CD4-positive, alpha-beta T cell (primary cell): Measurements from ENCODE around the gene PDE4B. TPM values are rescaled to one million over a fixed set of nuclear protein-coding genes. Genes with fewer than 3 reads are reported as not detected.
A peak's percentile ranks its signal among the peaks of the same experiment; 100 is the strongest.

Experiments used
- ATAC-seq: fragments of 200-7000 bp; cut with Tn5 transposase; one replicate; pipeline ENCODE4 v1.10.0; 2022; ENCODE audit warnings: mild to moderate bottlenecking; ENCODE audit not compliant: poor library complexity
- CTCF ChIA-PET: fragments of 350-600 bp; sonication (Branson Sonifier 250); formaldehyde crosslinking; loops from one replicate; lab custom pipeline; 2021; ENCODE audit warnings: antibody characterized with exemption, inconsistent platforms; lab: Charles Lee
- POLR2A ChIA-PET: fragments of 350-600 bp; sonication (Branson Sonifier 250); formaldehyde crosslinking; loops from one replicate; lab custom pipeline; 2021; ENCODE audit warnings: antibody characterized with exemption, inconsistent platforms; lab: Charles Lee
- DNase-seq, 14 experiments: peaks; one replicate each; pipeline ENCODE4 v3.0.0-alpha.2; 2013 to 2020; ENCODE audit warnings: mixed read lengths in 2 of 14
- H3K27ac ChIP-seq, 2 donors: one replicate each; pipeline versions ENCODE4 v1.5.1 to v1.7.0; 2013; ENCODE audit warnings: low read length in 2 of 2, low read depth in 1 of 2, mild to moderate bottlenecking in 1 of 2
- H3K27me3 ChIP-seq, 2 experiments: 1 replicate in 1 of 2; 2 replicates in 1 of 2; pipeline versions ENCODE4 v1.6.1 to v1.7.0; 2013; ENCODE audit warnings: low read length in 2 of 2, control low read depth in 1 of 2, mild to moderate bottlenecking in 1 of 2, moderate library complexity in 1 of 2; ENCODE audit not compliant: insufficient read depth in 2 of 2, control insufficient read depth in 1 of 2
- H3K36me3 ChIP-seq: one replicate; pipeline ENCODE4 v1.6.1; 2013; ENCODE audit warnings: low read length, control low read depth; ENCODE audit not compliant: insufficient read depth
- H3K4me1 ChIP-seq: one replicate; pipeline ENCODE4 v1.6.1; 2013; ENCODE audit warnings: low read length, control low read depth; ENCODE audit not compliant: insufficient read depth
- H3K4me3 ChIP-seq: one replicate; pipeline ENCODE4 v1.5.1; 2013; ENCODE audit warnings: mild to moderate bottlenecking, low read length, moderate library complexity
- H3K9me3 ChIP-seq, 2 experiments: 1 replicate in 1 of 2; 2 replicates in 1 of 2; pipeline versions ENCODE4 v1.6.1 to v1.7.0; 2013; ENCODE audit warnings: low read length in 2 of 2, mild to moderate bottlenecking in 2 of 2, control low read depth in 1 of 2, moderate library complexity in 1 of 2; ENCODE audit not compliant: control insufficient read depth in 1 of 2, insufficient read depth in 1 of 2
- H3K27ac Mint-ChIP-seq: one replicate; pipeline ENCODE4 v1.8.0; 2020; ENCODE audit warnings: mixed read lengths
- H3K27me3 Mint-ChIP-seq: one replicate; pipeline ENCODE4 v1.8.0; 2021; ENCODE audit warnings: mixed read lengths
- H3K36me3 Mint-ChIP-seq: one replicate; pipeline ENCODE4 v1.8.0; 2021; ENCODE audit warnings: low read depth, mixed read lengths
- H3K4me1 Mint-ChIP-seq: one replicate; pipeline ENCODE4 v1.8.0; 2021; ENCODE audit warnings: low read depth, mixed read lengths
- H3K4me3 Mint-ChIP-seq: one replicate; pipeline ENCODE4 v1.8.0; 2020; ENCODE audit warnings: mild to moderate bottlenecking, mixed read lengths
- H3K9me3 Mint-ChIP-seq: one replicate; pipeline ENCODE4 v1.8.0; 2020; ENCODE audit warnings: mixed read lengths
- intact Hi-C, 2 experiments: fragments of 100-400 bp; cut with DNase I in 1 of 2; cut with micrococcal nuclease in 1 of 2; formaldehyde crosslinking; loops; one replicate each; pipeline versions ENCODE4 v1.15.1 to v1.9.0; 2023 to 2025; cut with DNase I, micrococcal nuclease
- total RNA-seq, 174 experiments: library from RNA in 2 of 174; stranded (reverse) in 2 of 174; gene quantifications; one replicate each; pipeline ENCODE4 v1.2.3 and lab custom pipeline; 2021 to 2026
- TF ChIP-seq, protein P1 (sequence below): fragments of 200-600 bp; IDR thresholded peaks from one replicate; pipeline ENCODE4 v1.8.0; 2022; ENCODE audit warnings: antibody characterized with exemption, mild to moderate bottlenecking

The PDE4B gene
- total RNA-seq, 2 experiments from 2014 or later, result 155 to 159 TPM

DNA sequence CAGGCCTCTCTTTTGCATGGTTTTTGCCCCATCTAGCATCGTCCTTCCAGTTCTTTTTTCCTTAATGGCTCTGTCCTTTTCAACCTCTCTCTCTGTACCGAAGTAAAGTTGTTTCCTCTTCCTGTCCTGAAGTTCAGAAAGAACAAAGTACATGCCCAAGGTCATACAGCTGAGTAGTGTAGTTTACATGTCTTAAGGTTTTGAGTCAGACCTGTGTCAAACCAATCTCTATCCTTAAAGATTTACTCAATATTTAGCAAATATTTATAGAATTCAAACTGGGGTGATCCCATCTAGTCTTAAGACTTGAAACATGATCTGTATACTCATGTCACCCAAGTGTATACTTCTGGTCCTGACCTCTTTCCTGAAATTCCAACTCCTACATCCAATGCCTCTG is 622.6 kb downstream of the PDE4B start:
- Mint-ChIP-seq H3K27ac (no peak overlapping the region), H3K4me3 (no peak overlapping the region), H3K9me3 (peaks cover 11% of the 10 kb centered on the region), H3K36me3 (peaks cover 8% of the 10 kb centered on the region), H3K27me3 (no peaks in the 10 kb centered on the region), H3K4me1 (peaks cover 24% of the 10 kb centered on the region)
- Histone ChIP-seq H3K9me3 (peaks cover 0 to 15% of the 10 kb centered on the region in 2 experiments), H3K4me3 (no peak overlapping the region), H3K36me3 (no peaks in the 10 kb centered on the region), H3K4me1 (no peaks in the 10 kb centered on the region), H3K27me3 (no peaks in the 10 kb centered on the region), H3K27ac (no peak overlapping the region)
- ATAC-seq, result no peak
- ChIA-PET CTCF (interaction anchor here (0.6 kb wide), 1 partner anchor 31 kb away, joined by 3 read pairs; no protein-coding TSS in a partner anchor), POLR2A (no interaction called here)
- no peak for DNase-seq
- intact Hi-C loops, result no loop called here
- TF ChIP-seq, protein P1, sequence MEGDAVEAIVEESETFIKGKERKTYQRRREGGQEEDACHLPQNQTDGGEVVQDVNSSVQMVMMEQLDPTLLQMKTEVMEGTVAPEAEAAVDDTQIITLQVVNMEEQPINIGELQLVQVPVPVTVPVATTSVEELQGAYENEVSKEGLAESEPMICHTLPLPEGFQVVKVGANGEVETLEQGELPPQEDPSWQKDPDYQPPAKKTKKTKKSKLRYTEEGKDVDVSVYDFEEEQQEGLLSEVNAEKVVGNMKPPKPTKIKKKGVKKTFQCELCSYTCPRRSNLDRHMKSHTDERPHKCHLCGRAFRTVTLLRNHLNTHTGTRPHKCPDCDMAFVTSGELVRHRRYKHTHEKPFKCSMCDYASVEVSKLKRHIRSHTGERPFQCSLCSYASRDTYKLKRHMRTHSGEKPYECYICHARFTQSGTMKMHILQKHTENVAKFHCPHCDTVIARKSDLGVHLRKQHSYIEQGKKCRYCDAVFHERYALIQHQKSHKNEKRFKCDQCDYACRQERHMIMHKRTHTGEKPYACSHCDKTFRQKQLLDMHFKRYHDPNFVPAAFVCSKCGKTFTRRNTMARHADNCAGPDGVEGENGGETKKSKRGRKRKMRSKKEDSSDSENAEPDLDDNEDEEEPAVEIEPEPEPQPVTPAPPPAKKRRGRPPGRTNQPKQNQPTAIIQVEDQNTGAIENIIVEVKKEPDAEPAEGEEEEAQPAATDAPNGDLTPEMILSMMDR, result no peak

DNA sequence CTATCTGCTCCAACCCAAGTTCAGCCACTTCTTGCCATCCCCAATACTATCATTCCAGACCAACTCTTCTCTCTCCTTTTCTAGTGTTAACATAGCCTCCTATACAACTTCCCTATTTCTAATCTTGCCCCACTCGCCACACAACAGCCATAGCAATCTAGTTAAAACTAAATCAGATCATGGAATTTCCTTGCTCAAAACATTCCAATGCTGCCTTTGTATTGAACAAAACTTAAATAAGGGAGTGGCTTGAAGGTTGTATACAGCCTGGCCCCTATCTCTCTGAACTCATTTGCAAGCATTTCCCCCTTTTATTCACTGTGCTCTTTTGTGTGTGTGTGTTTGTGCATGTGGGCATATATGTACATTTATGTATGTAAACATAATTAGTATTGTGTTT is 623.2 kb downstream of the PDE4B start:
- Histone ChIP-seq H3K4me3 (no peak overlapping the region), H3K27me3 (no peaks in the 10 kb centered on the region), H3K27ac (no peak overlapping the region), H3K9me3 (peaks cover 0 to 15% of the 10 kb centered on the region in 2 experiments), H3K4me1 (no peaks in the 10 kb centered on the region), H3K36me3 (no peaks in the 10 kb centered on the region)
- Mint-ChIP-seq H3K4me3 (no peak overlapping the region), H3K27me3 (no peaks in the 10 kb centered on the region), H3K4me1 (peaks cover 18% of the 10 kb centered on the region), H3K27ac (no peak overlapping the region), H3K9me3 (peaks cover 11% of the 10 kb centered on the region), H3K36me3 (peaks cover 8% of the 10 kb centered on the region)
- ChIA-PET CTCF (no interaction called here), POLR2A (no interaction called here)
- TF ChIP-seq, protein P1, result no peak
- intact Hi-C loops, result no loop called here
- DNase-seq (no peak), ATAC-seq (no peak)

DNA sequence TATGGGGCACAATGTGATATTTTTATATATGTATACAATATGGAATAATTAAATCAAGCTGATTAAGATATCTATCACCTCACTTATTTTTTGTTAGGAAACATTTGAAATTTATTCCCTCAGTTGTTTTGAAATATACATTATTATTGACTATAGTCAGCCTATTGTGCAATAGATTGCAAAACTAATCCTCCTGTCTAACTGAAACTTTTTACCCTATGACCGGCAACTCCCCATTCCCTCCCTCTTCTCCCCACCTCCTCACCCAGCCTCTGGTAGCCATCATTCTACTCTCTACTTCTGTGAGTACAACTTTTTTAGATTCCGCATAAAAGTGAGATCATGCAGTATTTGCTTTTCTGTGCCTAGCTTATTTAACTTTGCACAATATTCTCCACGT is 623.6 kb downstream of the PDE4B start:
- peaks cover 0 to 15% of the 10 kb centered on the region in 2 experiments for H3K9me3 ChIP-seq
- H3K27ac Mint-ChIP-seq, result no peak overlapping the region
- H3K27me3 Mint-ChIP-seq, result no peaks in the 10 kb centered on the region
- no peaks in the 10 kb centered on the region for H3K36me3 ChIP-seq
- peaks cover 11% of the 10 kb centered on the region for H3K9me3 Mint-ChIP-seq
- intact Hi-C loops, result no loop called here
- CTCF ChIA-PET, result no interaction called here
- H3K4me1 ChIP-seq, result no peaks in the 10 kb centered on the region
- H3K4me3 Mint-ChIP-seq, result no peak overlapping the region
- peaks cover 8% of the 10 kb centered on the region for H3K36me3 Mint-ChIP-seq
- no peak overlapping the region for H3K4me3 ChIP-seq
- no peak for ATAC-seq
- peaks cover 14% of the 10 kb centered on the region for H3K4me1 Mint-ChIP-seq
- peak in 1 of 14 experiments; percentile 28 for DNase-seq
- POLR2A ChIA-PET, result no interaction called here
- no peaks in the 10 kb centered on the region for H3K27me3 ChIP-seq
- H3K27ac ChIP-seq, result no peak overlapping the region
- TF ChIP-seq, protein P1, result no peak
